Astrocyte (in vitro differentiated cells and primary cell): Measurements from ENCODE around the gene RNF217. TPM values are rescaled to one million over a fixed set of nuclear protein-coding genes. Genes with fewer than 3 reads are reported as not detected.
A peak's percentile ranks its signal among the peaks of the same experiment; 100 is the strongest.

Source experiments
- DNase-seq: peaks from one replicate; pipeline ENCODE4 v3.0.0-alpha.2; 2010; ENCODE audit warnings: low read depth
- FAIRE-seq: peaks from 2 replicates; lab custom pipeline; 2011; peaks lifted over from hg19 to GRCh38; lab: Jason Lieb, UNC
- H2AFZ ChIP-seq: 2 replicates; pipeline ENCODE4 v1.6.0; 2012; ENCODE audit warnings: low read depth, low read length, inconsistent platforms
- H3K27ac ChIP-seq: 2 replicates; pipeline ENCODE4 v1.5.1; 2011; ENCODE audit warnings: low read depth, low read length, inconsistent platforms
- H3K27me3 ChIP-seq: 2 replicates; pipeline ENCODE4 v1.6.0; 2011; ENCODE audit warnings: low read length, inconsistent platforms; ENCODE audit not compliant: insufficient read depth
- H3K36me3 ChIP-seq: 2 replicates; pipeline ENCODE4 v1.5.1; 2011; ENCODE audit warnings: low read length, inconsistent platforms; ENCODE audit not compliant: insufficient read depth
- H3K4me1 ChIP-seq: 2 replicates; pipeline ENCODE4 v1.5.1; 2011; ENCODE audit warnings: low read length, inconsistent platforms; ENCODE audit not compliant: insufficient read depth
- H3K4me2 ChIP-seq: 2 replicates; pipeline ENCODE4 v1.6.0; 2012; ENCODE audit warnings: low read length, inconsistent platforms
- H3K4me3 ChIP-seq: 2 replicates; pipeline ENCODE4 v1.5.1; 2011; ENCODE audit warnings: low read depth, mild to moderate bottlenecking, low read length, inconsistent platforms; ENCODE audit not compliant: insufficient read depth
- H3K79me2 ChIP-seq: 2 replicates; pipeline ENCODE4 v1.6.0; 2012; ENCODE audit warnings: mild to moderate bottlenecking, low read length, inconsistent platforms; ENCODE audit not compliant: insufficient read depth
- H3K9ac ChIP-seq: 2 replicates; pipeline ENCODE4 v1.6.0; 2012; ENCODE audit warnings: mild to moderate bottlenecking, low read length, inconsistent platforms
- H3K9me3 ChIP-seq: 2 replicates; pipeline ENCODE4 v1.5.1; 2012; ENCODE audit warnings: low read depth, mild to moderate bottlenecking, low read length, inconsistent platforms; ENCODE audit not compliant: insufficient read depth
- H4K20me1 ChIP-seq: 2 replicates; pipeline ENCODE4 v1.6.0; 2012; ENCODE audit warnings: low read length, inconsistent platforms; ENCODE audit not compliant: insufficient read depth
- H3K27ac Mint-ChIP-seq: one replicate; pipeline ENCODE4 v1.8.0; 2021; ENCODE audit warnings: mild to moderate bottlenecking, mixed read lengths; ENCODE audit not compliant: unreplicated experiment
- H3K27me3 Mint-ChIP-seq: one replicate; pipeline ENCODE4 v1.8.0; 2021; ENCODE audit warnings: low read depth, mixed read lengths; ENCODE audit not compliant: unreplicated experiment
- H3K36me3 Mint-ChIP-seq: one replicate; pipeline ENCODE4 v1.8.0; 2021; ENCODE audit warnings: low read depth, mixed read lengths; ENCODE audit not compliant: unreplicated experiment
- H3K4me1 Mint-ChIP-seq: one replicate; pipeline ENCODE4 v1.8.0; 2021; ENCODE audit warnings: low read depth, mixed read lengths; ENCODE audit not compliant: unreplicated experiment
- H3K4me3 Mint-ChIP-seq: one replicate; pipeline ENCODE4 v1.8.0; 2021; ENCODE audit warnings: mild to moderate bottlenecking, moderate library complexity, mixed read lengths; ENCODE audit not compliant: unreplicated experiment
- H3K9me3 Mint-ChIP-seq: one replicate; pipeline ENCODE4 v1.8.0; 2021; ENCODE audit warnings: mild to moderate bottlenecking, mixed read lengths; ENCODE audit not compliant: unreplicated experiment
- CTCF ChIP-seq: IDR thresholded peaks from 2 replicates; pipeline ENCODE4 v1.5.1; 2011; ENCODE audit warnings: low read depth, mild to moderate bottlenecking, inconsistent platforms, low read length, moderate library complexity; ENCODE audit not compliant: insufficient read depth
- EZH2 ChIP-seq: IDR thresholded peaks from 2 replicates; pipeline ENCODE4 v1.6.1; 2012; ENCODE audit warnings: mild to moderate bottlenecking, low read length, inconsistent platforms; ENCODE audit not compliant: insufficient read depth
- total RNA-seq: library from RNA; stranded (reverse); gene quantifications from 2 replicates; pipeline ENCODE4 v1.2.1, GENCODE V29; 2021

Gene RNF217
- total RNA-seq, 1 donor from 2014 or later = 49.4 TPM

- peaks cover 96% of the 10 kb centered on the region for H3K79me2 ChIP-seq
- FAIRE-seq = no peak
Measured at GRCh38 chr6:124979294-124979678, 17.0 kb downstream of the RNF217 start.

GRCh38 chr6:124982669-124983068 is 20.4 kb downstream of the RNF217 start:
- Histone ChIP-seq H3K9me3 (peaks cover 8% of the 10 kb centered on the region), H3K36me3 (peaks cover 12% of the 10 kb centered on the region), H3K27me3 (no peaks in the 10 kb centered on the region), H2AFZ (no peak overlapping the region), H3K4me1 (peaks cover 36% of the 10 kb centered on the region), H3K4me3 (no peak overlapping the region), H4K20me1 (peaks cover 15% of the 10 kb centered on the region), H3K27ac (no peak overlapping the region), H3K79me2 (peaks cover 99% of the 10 kb centered on the region), H3K4me2 (no peak overlapping the region), H3K9ac (no peak overlapping the region)
- no peak for FAIRE-seq
- Mint-ChIP-seq H3K27me3 (no peaks in the 10 kb centered on the region), H3K4me1 (peaks cover 77% of the 10 kb centered on the region), H3K9me3 (peaks cover 4% of the 10 kb centered on the region), H3K27ac (no peak overlapping the region), H3K4me3 (no peak overlapping the region), H3K36me3 (peaks cover 21% of the 10 kb centered on the region)
- TF ChIP-seq CTCF = no peak
- TF ChIP-seq EZH2 = no peak
- DNase-seq = no peak

More at GRCh38 chr6:124979294-124979678, 17.0 kb downstream of the RNF217 start:
- peaks cover 12% of the 10 kb centered on the region for H3K36me3 ChIP-seq
- H2AFZ ChIP-seq = no peak overlapping the region
- Mint-ChIP-seq H3K4me1 (peaks cover 62% of the 10 kb centered on the region), H3K27me3 (no peaks in the 10 kb centered on the region), H3K9me3 (peaks cover 4% of the 10 kb centered on the region), H3K36me3 (peaks cover 21% of the 10 kb centered on the region), H3K4me3 (no peak overlapping the region), H3K27ac (no peak overlapping the region)
- no peak overlapping the region for H3K27ac ChIP-seq
- H3K4me2 ChIP-seq = no peak overlapping the region
- TF ChIP-seq CTCF (no peak), EZH2 (no peak)
- H3K9me3 ChIP-seq = peaks cover 8% of the 10 kb centered on the region
- H3K4me3 ChIP-seq = no peak overlapping the region
- H4K20me1 ChIP-seq = peaks cover 26% of the 10 kb centered on the region
- H3K27me3 ChIP-seq = no peaks in the 10 kb centered on the region
- H3K9ac ChIP-seq = no peak overlapping the region
- peaks cover 23% of the 10 kb centered on the region for H3K4me1 ChIP-seq
- no peak for DNase-seq

GRCh38 chr6:124983383-124984083 is 21.3 kb downstream of the RNF217 start:
- H3K27ac Mint-ChIP-seq = peak overlapping the region; percentile 85
- H3K4me3 ChIP-seq = no peak overlapping the region
- H3K4me2 ChIP-seq = peak overlapping the region; percentile 55
- no peak overlapping the region for H2AFZ ChIP-seq
- TF ChIP-seq EZH2 (no peak), CTCF (no peak)
- H3K36me3 ChIP-seq = peaks cover 9% of the 10 kb centered on the region
- H4K20me1 ChIP-seq = peaks cover 17% of the 10 kb centered on the region
- peaks cover 21% of the 10 kb centered on the region for H3K36me3 Mint-ChIP-seq
- H3K9me3 Mint-ChIP-seq = peaks cover 4% of the 10 kb centered on the region
- peaks cover 99% of the 10 kb centered on the region for H3K79me2 ChIP-seq
- peak overlapping the region; percentile 67 for H3K27ac ChIP-seq
- H3K4me3 Mint-ChIP-seq = no peak overlapping the region
- no peak for DNase-seq
- no peak overlapping the region for H3K9ac ChIP-seq
- H3K9me3 ChIP-seq = peaks cover 5% of the 10 kb centered on the region
- no peaks in the 10 kb centered on the region for H3K27me3 ChIP-seq
- H3K27me3 Mint-ChIP-seq = no peaks in the 10 kb centered on the region
- FAIRE-seq = no peak
- H3K4me1 Mint-ChIP-seq = peaks cover 74% of the 10 kb centered on the region
- peaks cover 36% of the 10 kb centered on the region for H3K4me1 ChIP-seq
